KMS-11 (cell line): ENCODE measurements around the gene CHMP6.

ENCODE experiments used
- H2AFZ ChIP-seq: fragments of 200-600 bp; sonication (generic); 2 replicates; pipeline ENCODE4 v1.6.1; 2016; ENCODE audit warnings: antibody characterized with exemption, mixed run types, low read depth
- H3K27ac ChIP-seq: fragments of 200-600 bp; sonication (generic); 2 replicates; pipeline ENCODE4 v1.6.1; 2016; ENCODE audit warnings: mild to moderate bottlenecking, mixed run types
- H3K27me3 ChIP-seq: fragments of 200-600 bp; sonication (generic); 2 replicates; pipeline ENCODE4 v1.6.1; 2017; ENCODE audit warnings: mild to moderate bottlenecking, low read depth, mixed run types, moderate library complexity; ENCODE audit not compliant: insufficient read depth
- H3K36me3 ChIP-seq: fragments of 200-600 bp; sonication (generic); 2 replicates; pipeline ENCODE4 v1.6.1; 2017; ENCODE audit warnings: mild to moderate bottlenecking, mixed run types; ENCODE audit not compliant: insufficient read depth
- H3K4me1 ChIP-seq: fragments of 200-600 bp; sonication (generic); 2 replicates; pipeline ENCODE4 v1.6.1; 2016; ENCODE audit warnings: mild to moderate bottlenecking, low read depth, mixed run types; ENCODE audit not compliant: poor library complexity, severe bottlenecking
- H3K4me2 ChIP-seq: fragments of 200-600 bp; sonication (generic); 2 replicates; pipeline ENCODE4 v1.7.0; 2016; ENCODE audit warnings: mild to moderate bottlenecking, mixed run types
- H3K4me3 ChIP-seq: fragments of 200-600 bp; sonication (generic); IDR thresholded peaks from 2 replicates; pipeline ENCODE4 v1.6.1; 2017; ENCODE audit warnings: low read depth, low read length, mixed read lengths; ENCODE audit not compliant: insufficient read depth
- H3K79me2 ChIP-seq: fragments of 200-600 bp; sonication (generic); 2 replicates; pipeline ENCODE4 v1.6.1; 2016; ENCODE audit warnings: low read depth, mixed run types; ENCODE audit not compliant: insufficient read depth
- H3K9ac ChIP-seq: fragments of 200-600 bp; sonication (generic); 2 replicates; pipeline ENCODE4 v1.6.1; 2016; ENCODE audit warnings: mild to moderate bottlenecking, mixed run types
- H4K20me1 ChIP-seq: fragments of 200-600 bp; sonication (generic); 2 replicates; pipeline ENCODE4 v1.6.1; 2016; ENCODE audit warnings: mild to moderate bottlenecking, mixed run types; ENCODE audit not compliant: insufficient read depth
- TF ChIP-seq, protein P1 (sequence below): fragments of 200-600 bp; sonication (generic); conservative IDR thresholded peaks from 2 replicates; pipeline ENCODE4 v1.6.1; 2017; ENCODE audit warnings: low read depth, mild to moderate bottlenecking, antibody characterized with exemption, low read length, moderate library complexity, mixed read lengths

CHMP6 gene

GRCh38 chr17:81043319-81043724 lies 51.7 kb downstream of the CHMP6 start:
- TF ChIP-seq, protein P1, sequence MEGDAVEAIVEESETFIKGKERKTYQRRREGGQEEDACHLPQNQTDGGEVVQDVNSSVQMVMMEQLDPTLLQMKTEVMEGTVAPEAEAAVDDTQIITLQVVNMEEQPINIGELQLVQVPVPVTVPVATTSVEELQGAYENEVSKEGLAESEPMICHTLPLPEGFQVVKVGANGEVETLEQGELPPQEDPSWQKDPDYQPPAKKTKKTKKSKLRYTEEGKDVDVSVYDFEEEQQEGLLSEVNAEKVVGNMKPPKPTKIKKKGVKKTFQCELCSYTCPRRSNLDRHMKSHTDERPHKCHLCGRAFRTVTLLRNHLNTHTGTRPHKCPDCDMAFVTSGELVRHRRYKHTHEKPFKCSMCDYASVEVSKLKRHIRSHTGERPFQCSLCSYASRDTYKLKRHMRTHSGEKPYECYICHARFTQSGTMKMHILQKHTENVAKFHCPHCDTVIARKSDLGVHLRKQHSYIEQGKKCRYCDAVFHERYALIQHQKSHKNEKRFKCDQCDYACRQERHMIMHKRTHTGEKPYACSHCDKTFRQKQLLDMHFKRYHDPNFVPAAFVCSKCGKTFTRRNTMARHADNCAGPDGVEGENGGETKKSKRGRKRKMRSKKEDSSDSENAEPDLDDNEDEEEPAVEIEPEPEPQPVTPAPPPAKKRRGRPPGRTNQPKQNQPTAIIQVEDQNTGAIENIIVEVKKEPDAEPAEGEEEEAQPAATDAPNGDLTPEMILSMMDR, result no peak
- Histone ChIP-seq H3K27ac (no peak overlapping the region), H2AFZ (no peak overlapping the region), H3K36me3 (no peaks in the 10 kb centered on the region), H3K27me3 (peaks cover 99% of the 10 kb centered on the region), H4K20me1 (no peaks in the 10 kb centered on the region), H3K4me2 (no peak overlapping the region), H3K9ac (no peak overlapping the region), H3K4me3 (no peak overlapping the region), H3K4me1 (peaks cover 1% of the 10 kb centered on the region), H3K79me2 (no peaks in the 10 kb centered on the region)

GRCh38 chr17:81043725-81044427 lies 52.2 kb downstream of the CHMP6 start:
- Histone ChIP-seq H3K4me2 (no peak overlapping the region), H3K27ac (no peak overlapping the region), H3K36me3 (no peaks in the 10 kb centered on the region), H3K27me3 (peaks cover 99% of the 10 kb centered on the region), H3K79me2 (no peaks in the 10 kb centered on the region), H3K4me3 (no peak overlapping the region), H4K20me1 (no peaks in the 10 kb centered on the region), H3K4me1 (peaks cover 7% of the 10 kb centered on the region), H2AFZ (no peak overlapping the region), H3K9ac (no peak overlapping the region)
- TF ChIP-seq, protein P1, result no peak

GRCh38 chr17:81044428-81044763 lies 52.8 kb downstream of the CHMP6 start:
- H3K27me3 ChIP-seq, result peaks cover 98% of the 10 kb centered on the region
- H2AFZ ChIP-seq, result no peak overlapping the region
- no peaks in the 10 kb centered on the region for H3K36me3 ChIP-seq
- H3K79me2 ChIP-seq, result no peaks in the 10 kb centered on the region
- TF ChIP-seq, protein P1, result no peak
- no peak overlapping the region for H3K9ac ChIP-seq
- no peaks in the 10 kb centered on the region for H4K20me1 ChIP-seq
- peaks cover 12% of the 10 kb centered on the region for H3K4me1 ChIP-seq
- H3K4me2 ChIP-seq, result no peak overlapping the region
- H3K4me3 ChIP-seq, result no peak overlapping the region
- no peak overlapping the region for H3K27ac ChIP-seq

GRCh38 chr17:81044764-81045589 lies 53.3 kb downstream of the CHMP6 start:
- Histone ChIP-seq H3K4me2 (no peak overlapping the region), H3K27ac (no peak overlapping the region), H3K9ac (no peak overlapping the region), H3K4me3 (no peak overlapping the region), H3K79me2 (no peaks in the 10 kb centered on the region), H2AFZ (no peak overlapping the region), H3K27me3 (peaks cover 98% of the 10 kb centered on the region), H3K36me3 (no peaks in the 10 kb centered on the region), H3K4me1 (peaks cover 18% of the 10 kb centered on the region), H4K20me1 (no peaks in the 10 kb centered on the region)
- TF ChIP-seq, protein P1, result no peak
